GM19463 (cell line): ENCODE results near the gene EP400.
A peak's percentile ranks its signal among the peaks of the same experiment; 100 is the strongest.
"Not testable (repeated sequence)": the region's sequence is repeated elsewhere in the genome, so short reads cannot be mapped to it uniquely, and the experiment has no call there.

Experiments used
- ATAC-seq: cut with Tn5 transposase; IDR thresholded peaks from one replicate; pipeline ENCODE4 v1.9.1; 2021; ENCODE audit warnings: mild to moderate bottlenecking, moderate library complexity; ENCODE audit not compliant: unreplicated experiment

Gene EP400

GRCh38 chr12:131947482-131948027 lies 2.2 kb upstream of the EP400 start:
- ATAC-seq = no peak

- no peak for ATAC-seq
Measured at GRCh38 chr12:131948166-131948712, 1.5 kb upstream of the EP400 start.

GRCh38 chr12:131948713-131949430 lies 870 bp upstream of the EP400 start:
- ATAC-seq = not testable (repeated sequence)

DNA sequence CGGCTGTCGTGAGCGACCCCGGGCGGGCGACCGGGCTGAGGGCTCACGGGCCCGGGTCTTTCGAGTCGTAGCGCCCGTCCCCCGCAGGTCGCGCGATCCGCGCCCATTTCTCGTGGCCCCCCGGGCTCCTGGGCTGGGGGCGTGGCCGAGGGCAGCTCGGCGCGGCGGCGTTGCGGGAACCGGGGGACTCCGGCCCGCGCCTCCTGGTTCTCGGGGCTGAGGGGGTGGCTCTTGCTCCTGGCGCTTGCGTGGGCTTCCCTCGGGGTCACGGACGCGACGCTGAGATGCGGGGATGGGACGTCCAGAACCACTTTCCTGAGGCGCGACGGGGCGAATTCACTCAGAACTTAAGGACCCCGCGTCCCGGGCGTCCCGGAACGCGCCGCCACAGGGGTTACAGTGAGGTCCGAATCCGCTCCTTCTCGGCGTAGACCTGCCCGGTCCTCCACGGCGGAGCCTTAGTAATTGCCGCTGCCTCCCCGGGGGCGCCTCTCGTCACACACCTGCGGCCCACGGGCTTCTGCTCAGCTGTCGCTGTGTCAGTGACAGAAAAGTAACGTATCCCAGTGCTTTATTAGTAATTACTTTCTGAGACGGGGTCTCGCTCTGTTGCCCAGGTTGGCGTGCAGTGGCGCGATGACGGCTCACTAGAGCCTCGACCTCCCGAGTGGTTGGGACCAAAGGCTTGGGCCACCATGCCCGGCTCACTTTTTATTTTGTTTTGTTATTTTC lies 606 bp downstream of the EP400 start:
- ATAC-seq = peak; percentile 21

DNA sequence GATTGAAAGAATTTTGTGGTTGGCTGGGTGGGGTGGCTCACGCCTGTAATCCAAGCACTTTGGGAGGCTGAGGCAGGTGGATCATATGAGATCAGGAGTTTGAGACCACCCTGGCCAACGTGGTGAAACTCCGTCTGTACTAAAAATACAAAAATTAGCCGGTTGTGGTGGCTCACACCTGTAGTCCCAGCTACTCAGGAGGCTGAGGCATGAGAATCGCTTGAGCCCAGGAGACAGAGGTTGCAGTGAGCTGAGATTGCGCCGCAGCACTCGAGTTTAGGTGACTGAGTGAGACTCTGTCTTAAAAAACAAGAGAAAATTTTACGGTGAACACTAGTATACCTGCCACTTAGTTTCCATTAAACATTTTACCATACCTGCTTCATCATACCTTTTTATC lies 4.1 kb downstream of the EP400 start:
- ATAC-seq = not testable (repeated sequence)

- ATAC-seq = not testable (repeated sequence)
Measured at GRCh38 chr12:131954460-131954859, 4.7 kb downstream of the EP400 start.

GRCh38 chr12:131959116-131959515 lies 9.4 kb downstream of the EP400 start:
- ATAC-seq = no peak

GRCh38 chr12:131959641-131960589 lies 10.2 kb downstream of the EP400 start:
- no peak for ATAC-seq

GRCh38 chr12:131960590-131961325 lies 11.0 kb downstream of the EP400 start:
- not testable (repeated sequence) for ATAC-seq

GRCh38 chr12:131961328-131961727 lies 11.6 kb downstream of the EP400 start:
- not testable (repeated sequence) for ATAC-seq

DNA sequence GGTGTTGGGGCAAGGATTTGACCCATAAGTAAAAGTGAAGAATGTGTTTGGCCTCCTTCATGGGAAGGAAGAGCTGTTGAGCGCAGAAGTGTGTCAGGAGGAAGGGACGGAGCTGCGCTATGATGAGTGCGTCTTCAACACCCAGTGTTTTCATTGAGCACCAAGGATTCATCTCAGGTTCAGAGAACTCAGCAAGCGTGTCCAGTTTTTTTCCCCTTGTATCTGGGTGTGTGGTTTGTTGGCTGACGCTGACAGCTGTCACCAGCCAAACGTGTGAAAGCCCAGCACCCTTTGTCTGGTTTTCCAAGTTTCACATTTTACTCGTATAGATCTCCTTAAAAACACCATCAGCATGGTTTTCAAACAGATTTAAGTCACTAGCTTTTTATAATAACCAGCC lies 12.3 kb downstream of the EP400 start:
- ATAC-seq = no peak

GRCh38 chr12:131963381-131963780 lies 13.6 kb downstream of the EP400 start:
- ATAC-seq = no peak

DNA sequence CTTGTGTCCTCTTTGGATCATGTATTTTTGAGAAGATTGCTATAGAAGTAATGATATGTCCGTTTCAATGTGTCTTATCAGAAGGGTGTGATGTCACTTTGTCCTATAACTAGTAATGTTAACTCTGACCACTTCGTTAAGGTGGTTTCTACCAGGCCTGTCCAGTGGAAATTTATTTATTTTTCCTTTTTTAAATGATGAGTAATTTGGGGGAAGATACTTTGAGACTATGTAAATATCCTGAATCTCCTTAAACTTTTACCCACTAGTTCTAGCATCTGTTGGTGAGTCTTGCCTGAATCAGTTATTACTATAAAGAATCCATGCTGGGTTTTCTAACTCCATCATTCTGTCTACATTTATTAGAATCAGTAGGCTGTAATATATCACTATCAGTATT lies 15.3 kb downstream of the EP400 start:
- ATAC-seq = no peak

GRCh38 chr12:131971226-131971625 lies 21.5 kb downstream of the EP400 start:
- no peak for ATAC-seq

GRCh38 chr12:131975228-131975627 lies 25.5 kb downstream of the EP400 start:
- ATAC-seq = no peak

GRCh38 chr12:131979606-131980005 lies 29.9 kb downstream of the EP400 start:
- no peak for ATAC-seq

DNA sequence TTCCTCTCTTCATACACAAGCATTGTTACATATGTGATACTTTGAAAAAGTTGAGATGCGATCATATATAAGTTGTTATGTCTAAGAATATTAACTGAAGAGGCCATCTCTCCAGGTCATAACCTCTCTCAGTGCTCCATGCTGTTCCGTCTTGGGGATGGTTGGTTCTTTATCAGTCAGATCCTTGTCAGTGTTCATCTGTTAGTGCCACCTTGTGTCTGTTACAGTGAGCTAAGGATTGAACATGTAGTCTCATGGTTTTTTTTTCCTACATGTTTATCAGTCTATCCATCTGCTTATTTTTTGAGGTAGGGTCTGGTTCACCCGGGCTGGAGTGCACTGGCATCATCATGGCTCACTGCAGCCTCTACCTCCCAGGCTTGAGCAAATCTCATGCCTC lies 30.5 kb downstream of the EP400 start:
- ATAC-seq = no peak

GRCh38 chr12:131981388-131981787 lies 31.6 kb downstream of the EP400 start:
- ATAC-seq = no peak

DNA sequence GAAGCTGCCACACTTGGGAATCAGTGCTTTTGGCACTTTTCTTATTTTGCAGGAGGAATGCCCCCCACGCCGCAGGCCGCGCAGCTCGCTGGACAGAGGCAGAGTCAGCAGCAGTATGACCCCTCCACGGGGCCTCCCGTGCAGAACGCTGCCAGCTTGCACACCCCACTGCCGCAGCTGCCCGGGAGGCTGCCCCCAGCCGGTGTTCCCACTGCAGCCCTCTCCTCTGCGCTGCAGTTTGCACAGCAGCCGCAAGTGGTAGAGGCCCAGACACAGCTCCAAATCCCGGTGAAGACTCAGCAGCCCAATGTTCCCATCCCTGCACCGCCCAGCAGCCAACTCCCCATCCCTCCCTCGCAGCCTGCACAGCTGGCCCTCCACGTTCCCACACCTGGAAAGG lies 32.3 kb downstream of the EP400 start:
- no peak for ATAC-seq

DNA sequence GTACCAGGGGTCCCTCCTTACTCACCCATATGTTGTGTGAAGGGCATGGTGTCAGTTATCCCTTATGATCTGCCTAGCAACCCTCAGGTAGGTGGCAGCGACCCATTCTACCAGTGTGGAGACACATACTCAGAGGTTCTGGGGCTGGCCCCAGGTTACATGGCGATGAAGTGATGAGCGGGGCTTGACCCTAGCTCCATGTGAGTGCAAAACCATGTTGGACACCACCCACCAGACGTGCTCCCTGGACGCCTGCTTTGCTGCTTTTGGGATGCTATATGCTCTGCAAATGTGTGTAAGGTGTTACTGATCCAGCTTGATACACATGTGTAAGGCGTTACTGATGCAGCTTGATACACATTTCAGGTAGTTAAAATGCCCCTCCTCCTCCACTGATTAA lies 33.3 kb downstream of the EP400 start:
- no peak for ATAC-seq
